Measurements from ENCODE around the gene RASA3.

The RASA3 gene

DNA sequence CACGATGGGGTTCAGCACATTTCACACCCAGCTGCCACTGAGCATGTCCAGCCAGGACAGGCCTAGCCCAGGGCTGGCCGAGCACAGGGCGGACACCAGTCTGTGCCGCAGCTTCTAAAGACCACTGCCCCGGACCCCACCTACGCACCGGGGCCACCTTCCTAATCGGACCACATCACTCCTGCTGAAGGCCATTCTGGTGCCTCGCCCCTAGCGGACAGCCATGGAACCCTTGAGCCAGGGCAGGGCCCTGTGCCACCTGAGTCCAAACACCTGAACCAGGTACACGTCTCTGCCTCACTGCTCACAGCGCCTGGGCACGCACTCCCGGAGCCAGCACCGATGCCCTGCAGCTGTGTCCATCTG, 150.1 kb downstream of the RASA3 start:
- peaks cover 18% of the 10 kb centered on the region; the same call in 1 of the 2 replicates for H3K36me3 ChIP-seq (ENCODE audit: insufficient read depth, low read length)
- no peak overlapping the region for H3K9ac ChIP-seq (ENCODE audit: low read depth, low read length, poor library complexity, severe bottlenecking)
- no peaks in the 10 kb centered on the region for H4K20me1 ChIP-seq (ENCODE audit: insufficient read depth, low read length, poor library complexity, severe bottlenecking)
- no peaks in the 10 kb centered on the region for H3F3A ChIP-seq (ENCODE audit: low read depth)
- no peak for TF ChIP-seq EZH2phosphoT487 (IDR thresholded peaks at IDR 0.05; ENCODE audit: borderline replicate concordance)
- TF ChIP-seq, protein P1, sequence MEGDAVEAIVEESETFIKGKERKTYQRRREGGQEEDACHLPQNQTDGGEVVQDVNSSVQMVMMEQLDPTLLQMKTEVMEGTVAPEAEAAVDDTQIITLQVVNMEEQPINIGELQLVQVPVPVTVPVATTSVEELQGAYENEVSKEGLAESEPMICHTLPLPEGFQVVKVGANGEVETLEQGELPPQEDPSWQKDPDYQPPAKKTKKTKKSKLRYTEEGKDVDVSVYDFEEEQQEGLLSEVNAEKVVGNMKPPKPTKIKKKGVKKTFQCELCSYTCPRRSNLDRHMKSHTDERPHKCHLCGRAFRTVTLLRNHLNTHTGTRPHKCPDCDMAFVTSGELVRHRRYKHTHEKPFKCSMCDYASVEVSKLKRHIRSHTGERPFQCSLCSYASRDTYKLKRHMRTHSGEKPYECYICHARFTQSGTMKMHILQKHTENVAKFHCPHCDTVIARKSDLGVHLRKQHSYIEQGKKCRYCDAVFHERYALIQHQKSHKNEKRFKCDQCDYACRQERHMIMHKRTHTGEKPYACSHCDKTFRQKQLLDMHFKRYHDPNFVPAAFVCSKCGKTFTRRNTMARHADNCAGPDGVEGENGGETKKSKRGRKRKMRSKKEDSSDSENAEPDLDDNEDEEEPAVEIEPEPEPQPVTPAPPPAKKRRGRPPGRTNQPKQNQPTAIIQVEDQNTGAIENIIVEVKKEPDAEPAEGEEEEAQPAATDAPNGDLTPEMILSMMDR (conservative IDR thresholded peaks at IDR 0.05; ENCODE audit: low read length): no peak
- no peaks in the 10 kb centered on the region for H3K27me3 ChIP-seq (ENCODE audit: insufficient read depth, low read length, poor library complexity, severe bottlenecking)
- no peak overlapping the region for H2AFZ ChIP-seq (ENCODE audit: low read length)
- no peaks in the 10 kb centered on the region for H3K9me3 ChIP-seq (ENCODE audit: insufficient read depth, low read depth, low read length)
- no peaks in the 10 kb centered on the region for H3K4me1 ChIP-seq (ENCODE audit: insufficient read depth, low read length, poor library complexity, severe bottlenecking)
- H3K4me2 ChIP-seq (ENCODE audit: low read depth, low read length, poor library complexity, severe bottlenecking): no peak overlapping the region
- no peak overlapping the region for H3K4me3 ChIP-seq (ENCODE audit: low read length, poor library complexity, severe bottlenecking)
- no peaks in the 10 kb centered on the region for H3K79me2 ChIP-seq (ENCODE audit: insufficient read depth, low read length)
- H3K9me2 ChIP-seq (replicated peaks; ENCODE audit: low read depth, low read length): no peaks in the 10 kb centered on the region

DNA sequence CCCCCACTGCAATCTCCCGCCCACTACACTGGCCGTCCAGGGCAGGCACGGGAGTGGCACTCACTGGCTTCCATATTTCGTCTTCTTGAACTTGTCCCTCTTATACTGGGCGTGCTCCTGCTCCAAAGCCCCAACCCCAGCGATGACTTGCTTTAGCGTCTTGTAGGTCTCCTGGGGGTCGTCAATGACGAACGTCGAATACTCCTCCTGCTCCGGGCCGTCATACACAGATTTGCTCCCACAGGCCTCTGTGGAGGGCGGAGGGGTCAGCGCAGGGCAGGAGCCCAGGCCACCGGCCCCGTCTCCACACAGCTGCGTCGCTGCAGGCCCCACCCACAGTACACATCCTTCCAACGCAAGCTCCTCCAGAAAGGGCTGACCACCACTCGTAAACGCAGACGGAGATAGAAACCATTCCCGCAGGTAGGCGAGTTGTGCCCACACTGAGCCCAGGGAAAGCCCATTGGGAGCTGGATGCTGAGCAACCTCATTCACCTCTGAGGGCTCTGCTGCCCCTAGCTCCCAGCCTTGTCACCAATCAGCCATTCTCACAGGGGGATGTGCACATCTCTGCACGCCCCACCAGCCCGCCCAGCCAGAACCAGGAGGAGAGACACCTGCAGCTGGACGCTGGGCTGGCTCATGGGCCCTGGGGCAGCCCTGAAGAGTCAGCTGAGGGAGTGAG, 150.7 kb downstream of the RASA3 start:
- Histone ChIP-seq H3K27me3 (ENCODE audit: insufficient read depth, low read length, poor library complexity, severe bottlenecking) (no peaks in the 10 kb centered on the region), H3K36me3 (ENCODE audit: insufficient read depth, low read length) (peaks cover 22% of the 10 kb centered on the region; the same call in 1 of the 2 replicates), H3K4me1 (ENCODE audit: insufficient read depth, low read length, poor library complexity, severe bottlenecking) (no peaks in the 10 kb centered on the region), H3K9me2 (replicated peaks; ENCODE audit: low read depth, low read length) (no peaks in the 10 kb centered on the region), H3K9me3 (ENCODE audit: insufficient read depth, low read depth, low read length) (no peaks in the 10 kb centered on the region), H3K9ac (ENCODE audit: low read depth, low read length, poor library complexity, severe bottlenecking) (no peak overlapping the region), H3K79me2 (ENCODE audit: insufficient read depth, low read length) (no peaks in the 10 kb centered on the region), H3K4me3 (ENCODE audit: low read length, poor library complexity, severe bottlenecking) (no peak overlapping the region), H3F3A (ENCODE audit: low read depth) (no peaks in the 10 kb centered on the region), H3K4me2 (ENCODE audit: low read depth, low read length, poor library complexity, severe bottlenecking) (no peak overlapping the region), H2AFZ (ENCODE audit: low read length) (no peak overlapping the region), H4K20me1 (ENCODE audit: insufficient read depth, low read length, poor library complexity, severe bottlenecking) (no peaks in the 10 kb centered on the region)
- no peak for TF ChIP-seq EZH2phosphoT487 (IDR thresholded peaks at IDR 0.05; ENCODE audit: borderline replicate concordance)
- TF ChIP-seq, protein P1 (conservative IDR thresholded peaks at IDR 0.05; ENCODE audit: low read length): no peak

DNA sequence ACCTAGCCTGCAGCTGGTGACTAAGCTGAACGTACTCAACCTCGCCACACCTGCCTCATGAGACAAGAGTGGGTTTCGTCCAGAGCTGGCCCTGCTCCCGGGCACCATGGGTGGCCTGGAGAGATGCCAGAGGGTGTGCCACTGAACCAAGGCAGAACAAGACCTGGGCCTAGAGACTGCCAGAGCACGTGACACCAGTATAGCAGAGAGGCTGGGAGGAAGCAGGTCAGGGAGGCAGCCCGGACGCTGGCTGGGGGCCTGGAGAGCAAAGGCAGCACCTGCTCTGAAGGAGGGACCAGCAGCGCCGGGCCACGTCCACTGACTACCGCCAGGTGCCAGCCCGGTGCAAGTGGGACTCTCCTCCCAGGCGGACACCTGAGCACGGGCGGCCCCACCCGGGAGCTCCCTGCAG, 151.2 kb downstream of the RASA3 start:
- Histone ChIP-seq H3K79me2 (ENCODE audit: insufficient read depth, low read length) (no peaks in the 10 kb centered on the region), H3K4me3 (ENCODE audit: low read length, poor library complexity, severe bottlenecking) (no peak overlapping the region), H3K4me2 (ENCODE audit: low read depth, low read length, poor library complexity, severe bottlenecking) (no peak overlapping the region), H3K4me1 (ENCODE audit: insufficient read depth, low read length, poor library complexity, severe bottlenecking) (no peaks in the 10 kb centered on the region), H2AFZ (ENCODE audit: low read length) (no peak overlapping the region), H3K27me3 (ENCODE audit: insufficient read depth, low read length, poor library complexity, severe bottlenecking) (no peaks in the 10 kb centered on the region), H3F3A (ENCODE audit: low read depth) (no peaks in the 10 kb centered on the region), H4K20me1 (ENCODE audit: insufficient read depth, low read length, poor library complexity, severe bottlenecking) (no peaks in the 10 kb centered on the region), H3K9me2 (replicated peaks; ENCODE audit: low read depth, low read length) (no peaks in the 10 kb centered on the region), H3K9me3 (ENCODE audit: insufficient read depth, low read depth, low read length) (no peaks in the 10 kb centered on the region), H3K9ac (ENCODE audit: low read depth, low read length, poor library complexity, severe bottlenecking) (no peak overlapping the region), H3K36me3 (ENCODE audit: insufficient read depth, low read length) (peaks cover 22% of the 10 kb centered on the region; the same call in 1 of the 2 replicates)
- TF ChIP-seq, protein P1 (conservative IDR thresholded peaks at IDR 0.05; ENCODE audit: low read length): no peak
- TF ChIP-seq EZH2phosphoT487 (IDR thresholded peaks at IDR 0.05; ENCODE audit: borderline replicate concordance): no peak
